ENCODE data around the gene ZNF516.

The ZNF516 gene

DNA sequence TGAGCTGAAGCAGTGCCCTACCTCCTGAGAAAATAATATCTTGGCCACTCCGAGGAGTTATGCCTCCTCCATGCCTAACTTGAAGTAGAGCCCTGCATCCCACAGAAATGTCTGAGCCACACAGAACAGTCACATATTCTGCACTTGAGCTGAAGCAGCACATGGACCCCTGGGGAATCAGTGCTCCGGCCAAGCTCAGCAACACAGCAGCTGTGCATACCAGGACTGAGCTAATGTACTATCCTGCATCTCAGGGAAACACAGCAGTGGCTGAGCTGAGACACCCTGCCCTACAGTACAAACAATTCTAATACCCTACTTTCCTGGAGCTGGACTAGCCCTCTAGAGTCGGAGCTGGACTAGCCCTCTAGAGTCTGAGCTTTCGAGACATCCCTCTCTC, 166.9 kb downstream of the ZNF516 start:
- no peak for ATAC-seq
- TF ChIP-seq ISL1 (CRISPR knock-in tag; IDR thresholded peaks at IDR 0.05) (no peak), TCF4 (CRISPR knock-in tag; IDR thresholded peaks at IDR 0.05; ENCODE audit: borderline replicate concordance) (no peak), PPARA (CRISPR knock-in tag; IDR thresholded peaks at IDR 0.05; ENCODE audit: borderline replicate concordance) (no peak), OSR1 (CRISPR knock-in tag; IDR thresholded peaks at IDR 0.05) (no peak), ZFP30 (CRISPR knock-in tag; IDR thresholded peaks at IDR 0.05) (no peak), ZNF8 (CRISPR knock-in tag; IDR thresholded peaks at IDR 0.05) (no peak), ZFP3 (CRISPR knock-in tag; IDR thresholded peaks at IDR 0.05) (no peak), ZNF70 (CRISPR knock-in tag; IDR thresholded peaks at IDR 0.05) (no peak), SNAI2 (CRISPR knock-in tag; IDR thresholded peaks at IDR 0.05) (no peak), GLIS3 (CRISPR knock-in tag; IDR thresholded peaks at IDR 0.05) (no peak), CSDC2 (CRISPR knock-in tag; IDR thresholded peaks at IDR 0.05) (no peak), ZNF565 (CRISPR knock-in tag; conservative IDR thresholded peaks at IDR 0.05; ENCODE audit: low read depth) (no peak), ESRRG (CRISPR knock-in tag; IDR thresholded peaks at IDR 0.05) (no peak), TOX (CRISPR knock-in tag; IDR thresholded peaks at IDR 0.05; ENCODE audit: borderline replicate concordance) (no peak), RARB (CRISPR knock-in tag; IDR thresholded peaks at IDR 0.05) (no peak)
- TF ChIP-seq, protein P1, sequence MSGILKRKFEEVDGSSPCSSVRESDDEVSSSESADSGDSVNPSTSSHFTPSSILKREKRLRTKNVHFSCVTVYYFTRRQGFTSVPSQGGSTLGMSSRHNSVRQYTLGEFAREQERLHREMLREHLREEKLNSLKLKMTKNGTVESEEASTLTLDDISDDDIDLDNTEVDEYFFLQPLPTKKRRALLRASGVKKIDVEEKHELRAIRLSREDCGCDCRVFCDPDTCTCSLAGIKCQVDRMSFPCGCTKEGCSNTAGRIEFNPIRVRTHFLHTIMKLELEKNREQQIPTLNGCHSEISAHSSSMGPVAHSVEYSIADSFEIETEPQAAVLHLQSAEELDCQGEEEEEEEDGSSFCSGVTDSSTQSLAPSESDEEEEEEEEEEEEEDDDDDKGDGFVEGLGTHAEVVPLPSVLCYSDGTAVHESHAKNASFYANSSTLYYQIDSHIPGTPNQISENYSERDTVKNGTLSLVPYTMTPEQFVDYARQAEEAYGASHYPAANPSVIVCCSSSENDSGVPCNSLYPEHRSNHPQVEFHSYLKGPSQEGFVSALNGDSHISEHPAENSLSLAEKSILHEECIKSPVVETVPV (CRISPR knock-in tag; IDR thresholded peaks at IDR 0.05): no peak
- TF ChIP-seq, protein P2, sequence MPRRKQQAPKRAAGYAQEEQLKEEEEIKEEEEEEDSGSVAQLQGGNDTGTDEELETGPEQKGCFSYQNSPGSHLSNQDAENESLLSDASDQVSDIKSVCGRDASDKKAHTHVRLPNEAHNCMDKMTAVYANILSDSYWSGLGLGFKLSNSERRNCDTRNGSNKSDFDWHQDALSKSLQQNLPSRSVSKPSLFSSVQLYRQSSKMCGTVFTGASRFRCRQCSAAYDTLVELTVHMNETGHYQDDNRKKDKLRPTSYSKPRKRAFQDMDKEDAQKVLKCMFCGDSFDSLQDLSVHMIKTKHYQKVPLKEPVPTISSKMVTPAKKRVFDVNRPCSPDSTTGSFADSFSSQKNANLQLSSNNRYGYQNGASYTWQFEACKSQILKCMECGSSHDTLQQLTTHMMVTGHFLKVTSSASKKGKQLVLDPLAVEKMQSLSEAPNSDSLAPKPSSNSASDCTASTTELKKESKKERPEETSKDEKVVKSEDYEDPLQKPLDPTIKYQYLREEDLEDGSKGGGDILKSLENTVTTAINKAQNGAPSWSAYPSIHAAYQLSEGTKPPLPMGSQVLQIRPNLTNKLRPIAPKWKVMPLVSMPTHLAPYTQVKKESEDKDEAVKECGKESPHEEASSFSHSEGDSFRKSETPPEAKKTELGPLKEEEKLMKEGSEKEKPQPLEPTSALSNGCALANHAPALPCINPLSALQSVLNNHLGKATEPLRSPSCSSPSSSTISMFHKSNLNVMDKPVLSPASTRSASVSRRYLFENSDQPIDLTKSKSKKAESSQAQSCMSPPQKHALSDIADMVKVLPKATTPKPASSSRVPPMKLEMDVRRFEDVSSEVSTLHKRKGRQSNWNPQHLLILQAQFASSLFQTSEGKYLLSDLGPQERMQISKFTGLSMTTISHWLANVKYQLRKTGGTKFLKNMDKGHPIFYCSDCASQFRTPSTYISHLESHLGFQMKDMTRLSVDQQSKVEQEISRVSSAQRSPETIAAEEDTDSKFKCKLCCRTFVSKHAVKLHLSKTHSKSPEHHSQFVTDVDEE (CRISPR knock-in tag; IDR thresholded peaks at IDR 0.05): no peak
- TF ChIP-seq, protein P3, sequence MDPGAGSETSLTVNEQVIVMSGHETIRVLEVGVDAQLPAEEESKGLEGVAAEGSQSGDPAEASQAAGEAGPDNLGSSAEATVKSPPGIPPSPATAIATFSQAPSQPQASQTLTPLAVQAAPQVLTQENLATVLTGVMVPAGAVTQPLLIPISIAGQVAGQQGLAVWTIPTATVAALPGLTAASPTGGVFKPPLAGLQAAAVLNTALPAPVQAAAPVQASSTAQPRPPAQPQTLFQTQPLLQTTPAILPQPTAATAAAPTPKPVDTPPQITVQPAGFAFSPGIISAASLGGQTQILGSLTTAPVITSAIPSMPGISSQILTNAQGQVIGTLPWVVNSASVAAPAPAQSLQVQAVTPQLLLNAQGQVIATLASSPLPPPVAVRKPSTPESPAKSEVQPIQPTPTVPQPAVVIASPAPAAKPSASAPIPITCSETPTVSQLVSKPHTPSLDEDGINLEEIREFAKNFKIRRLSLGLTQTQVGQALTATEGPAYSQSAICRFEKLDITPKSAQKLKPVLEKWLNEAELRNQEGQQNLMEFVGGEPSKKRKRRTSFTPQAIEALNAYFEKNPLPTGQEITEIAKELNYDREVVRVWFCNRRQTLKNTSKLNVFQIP (CRISPR knock-in tag; IDR thresholded peaks at IDR 0.05; ENCODE audit: borderline replicate concordance, low read depth): no peak
- TF ChIP-seq, protein P4, sequence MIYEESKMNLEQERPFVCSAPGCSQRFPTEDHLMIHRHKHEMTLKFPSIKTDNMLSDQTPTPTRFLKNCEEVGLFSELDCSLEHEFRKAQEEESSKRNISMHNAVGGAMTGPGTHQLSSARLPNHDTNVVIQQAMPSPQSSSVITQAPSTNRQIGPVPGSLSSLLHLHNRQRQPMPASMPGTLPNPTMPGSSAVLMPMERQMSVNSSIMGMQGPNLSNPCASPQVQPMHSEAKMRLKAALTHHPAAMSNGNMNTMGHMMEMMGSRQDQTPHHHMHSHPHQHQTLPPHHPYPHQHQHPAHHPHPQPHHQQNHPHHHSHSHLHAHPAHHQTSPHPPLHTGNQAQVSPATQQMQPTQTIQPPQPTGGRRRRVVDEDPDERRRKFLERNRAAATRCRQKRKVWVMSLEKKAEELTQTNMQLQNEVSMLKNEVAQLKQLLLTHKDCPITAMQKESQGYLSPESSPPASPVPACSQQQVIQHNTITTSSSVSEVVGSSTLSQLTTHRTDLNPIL (CRISPR knock-in tag; IDR thresholded peaks at IDR 0.05; ENCODE audit: low read depth): no peak

DNA sequence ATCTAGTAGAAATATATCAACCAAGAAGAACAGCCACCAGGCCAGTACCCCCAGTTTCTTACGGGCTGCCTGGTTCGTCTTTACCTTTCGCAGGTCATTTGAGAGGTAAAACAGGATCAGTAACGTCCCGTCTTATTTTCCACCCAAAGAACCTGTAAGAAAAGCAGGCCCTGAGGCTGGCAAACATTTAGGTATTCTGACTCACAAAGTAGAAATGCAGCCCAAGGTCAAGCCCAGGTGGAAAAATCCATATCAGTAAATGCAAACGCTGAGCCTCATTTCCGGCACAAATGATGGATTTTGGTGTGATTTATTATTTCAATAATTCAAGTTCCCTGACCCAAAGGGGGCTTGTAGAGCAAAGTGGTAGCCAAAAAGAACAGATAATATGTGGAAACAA, 171.2 kb downstream of the ZNF516 start:
- TF ChIP-seq RARB (CRISPR knock-in tag; IDR thresholded peaks at IDR 0.05) (no peak), CSDC2 (CRISPR knock-in tag; IDR thresholded peaks at IDR 0.05) (no peak), ESRRG (CRISPR knock-in tag; IDR thresholded peaks at IDR 0.05) (no peak), GLIS3 (CRISPR knock-in tag; IDR thresholded peaks at IDR 0.05) (no peak), SNAI2 (CRISPR knock-in tag; IDR thresholded peaks at IDR 0.05) (no peak), ZC3H10 (CRISPR knock-in tag; IDR thresholded peaks at IDR 0.05) (no peak), ISL1 (CRISPR knock-in tag; IDR thresholded peaks at IDR 0.05) (no peak), OSR1 (CRISPR knock-in tag; IDR thresholded peaks at IDR 0.05) (no peak), ZNF8 (CRISPR knock-in tag; IDR thresholded peaks at IDR 0.05) (no peak), BACH2 (CRISPR knock-in tag; IDR thresholded peaks at IDR 0.05; ENCODE audit: borderline replicate concordance) (no peak), ARNTL (CRISPR knock-in tag; IDR thresholded peaks at IDR 0.05; ENCODE audit: borderline replicate concordance, low read depth) (no peak), PPARA (CRISPR knock-in tag; IDR thresholded peaks at IDR 0.05; ENCODE audit: borderline replicate concordance) (no peak), ZNF565 (CRISPR knock-in tag; conservative IDR thresholded peaks at IDR 0.05; ENCODE audit: low read depth) (no peak)
- TF ChIP-seq, protein P1 (CRISPR knock-in tag; IDR thresholded peaks at IDR 0.05): no peak
- TF ChIP-seq, protein P2 (CRISPR knock-in tag; IDR thresholded peaks at IDR 0.05): no peak
- TF ChIP-seq, protein P3 (CRISPR knock-in tag; IDR thresholded peaks at IDR 0.05; ENCODE audit: borderline replicate concordance, low read depth): no peak
- ATAC-seq: no peak
